IMR-90 (cell line): ENCODE data around the gene MORC2. TPM values are rescaled to one million over a fixed set of nuclear protein-coding genes. Genes with fewer than 3 reads are reported as not detected.

ENCODE experiments used
- ATAC-seq: fragments of 200-7000 bp; cut with Tn5 transposase; 2 replicates; pipeline ENCODE4 v1.9.1; 2020; ENCODE audit warnings: low read depth, mild to moderate bottlenecking, moderate library complexity
- BruUV-seq: library from RNA; stranded (reverse); fragments of 400-500 nt; replicated peaks from 2 replicates; lab custom pipeline; 2021; lab: Mats Ljungman, UMichigan
- CTCF ChIA-PET: fragments of 300-600 bp; formaldehyde crosslinking; extraction: SDS; loops from one replicate; lab custom pipeline; 2021; ENCODE audit warnings: antibody characterized with exemption; lab: Yijun Ruan, JAX
- POLR2A ChIA-PET: fragments of 300-600 bp; sonication (Branson Sonifier 250); formaldehyde crosslinking; loops from one replicate; lab custom pipeline; 2022; ENCODE audit warnings: antibody characterized with exemption; ENCODE audit not compliant: unreplicated experiment; lab: Charles Lee
- DNase-seq: peaks from one replicate; pipeline ENCODE4 v3.0.0; 2013
- H2AFZ ChIP-seq: replicated peaks from 2 replicates; pipeline ENCODE3; 2013; ENCODE audit warnings: low read length, mild to moderate bottlenecking; ENCODE audit not compliant: poor library complexity
- H2AK5ac ChIP-seq: 2 replicates; pipeline ENCODE4 v1.6.1; 2013; ENCODE audit warnings: low read depth, low read length, inconsistent platforms
- H2AK9ac ChIP-seq: replicated peaks from 2 replicates; pipeline ENCODE3; 2013; ENCODE audit warnings: mild to moderate bottlenecking, low read depth, low read length, moderate library complexity; ENCODE audit not compliant: poor library complexity
- H2BK120ac ChIP-seq: 2 replicates; pipeline ENCODE4 v1.6.1; 2013; ENCODE audit warnings: low read depth, low read length, inconsistent platforms
- H2BK15ac ChIP-seq: 3 replicates; pipeline ENCODE4 v1.6.1; 2013; ENCODE audit warnings: low read depth, low read length, inconsistent platforms
- H2BK20ac ChIP-seq: 2 replicates; pipeline ENCODE4 v1.6.1; 2013; ENCODE audit warnings: low read depth, mild to moderate bottlenecking, inconsistent platforms, low read length, moderate library complexity
- H2BK5ac ChIP-seq: 2 replicates; pipeline ENCODE4 v1.6.1; 2013; ENCODE audit warnings: mild to moderate bottlenecking, low read depth, low read length, inconsistent platforms; ENCODE audit not compliant: poor library complexity, severe bottlenecking
- H3K14ac ChIP-seq: replicated peaks from 2 replicates; pipeline ENCODE4 v1.6.1; 2013; ENCODE audit warnings: low read depth, low read length, inconsistent platforms
- H3K18ac ChIP-seq: 2 replicates; pipeline ENCODE4 v1.6.1; 2013; ENCODE audit warnings: low read depth, low read length, control low read depth
- H3K23ac ChIP-seq: 2 replicates; pipeline ENCODE4 v1.6.1; 2013; ENCODE audit warnings: low read depth, low read length, inconsistent platforms
- H3K27ac ChIP-seq: 2 replicates; pipeline ENCODE4 v1.5.1; 2013; ENCODE audit warnings: mild to moderate bottlenecking, control low read depth, low read length; ENCODE audit not compliant: insufficient read depth
- H3K27me3 ChIP-seq: 2 replicates; pipeline ENCODE4 v1.6.1; 2013; ENCODE audit warnings: low read length; ENCODE audit not compliant: control insufficient read depth, insufficient read depth
- H3K36me3 ChIP-seq: 2 replicates; pipeline ENCODE4 v1.6.1; 2013; ENCODE audit warnings: low read length, mixed read lengths; ENCODE audit not compliant: control insufficient read depth, insufficient read depth
- H3K4ac ChIP-seq: 2 replicates; pipeline ENCODE4 v1.6.1; 2013; ENCODE audit warnings: low read depth, low read length, inconsistent platforms
- H3K4me1 ChIP-seq: 2 replicates; pipeline ENCODE4 v1.6.1; 2013; ENCODE audit warnings: low read length, mixed read lengths; ENCODE audit not compliant: control insufficient read depth, insufficient read depth
- H3K4me2 ChIP-seq: 2 replicates; pipeline ENCODE4 v1.6.1; 2013; ENCODE audit warnings: low read depth, mild to moderate bottlenecking, control low read depth, low read length, moderate library complexity
- H3K4me3 ChIP-seq: 2 replicates; pipeline ENCODE4 v1.5.1; 2013; ENCODE audit warnings: low read depth, mild to moderate bottlenecking, control low read depth, low read length, moderate library complexity; ENCODE audit not compliant: insufficient read depth
- H3K56ac ChIP-seq: 2 replicates; pipeline ENCODE4 v1.6.1; 2013; ENCODE audit warnings: low read length, inconsistent platforms; ENCODE audit not compliant: insufficient read depth; ENCODE audit errors: extremely low read depth
- H3K79me1 ChIP-seq, 2 experiments: 2 replicates each; pipeline ENCODE4 v1.6.1; 2013; ENCODE audit warnings: low read length in 2 of 2, inconsistent platforms in 1 of 2, low read depth in 1 of 2
- H3K9ac ChIP-seq: 2 replicates; pipeline ENCODE4 v1.6.1; 2013; ENCODE audit warnings: low read depth, low read length, control low read depth
- H3K9me1 ChIP-seq: 2 replicates; pipeline ENCODE4 v1.6.1; 2013; ENCODE audit warnings: low read length, inconsistent platforms; ENCODE audit not compliant: insufficient read depth
- H3K9me3 ChIP-seq: 2 replicates; pipeline ENCODE4 v1.6.1; 2013; ENCODE audit warnings: low read length; ENCODE audit not compliant: control insufficient read depth, insufficient read depth
- H4K20me1 ChIP-seq: 2 replicates; pipeline ENCODE4 v1.6.1; 2013; ENCODE audit warnings: low read length, inconsistent platforms; ENCODE audit not compliant: insufficient read depth
- H4K5ac ChIP-seq: 2 replicates; pipeline ENCODE4 v1.6.1; 2013; ENCODE audit warnings: mild to moderate bottlenecking, low read depth, low read length, control low read depth
- H4K8ac ChIP-seq, 2 experiments: 2 replicates each; pipeline ENCODE4 v1.6.1; 2013; ENCODE audit warnings: low read depth in 2 of 2, low read length in 2 of 2, control low read depth in 1 of 2, inconsistent platforms in 1 of 2
- H4K91ac ChIP-seq: 2 replicates; pipeline ENCODE4 v1.6.1; 2013; ENCODE audit warnings: low read depth, low read length, inconsistent platforms; ENCODE audit not compliant: insufficient read depth
- BHLHE40 ChIP-seq: fragments of 150-350 bp; IDR thresholded peaks from 2 replicates; pipeline ENCODE4 v1.6.1; 2016; ENCODE audit warnings: mild to moderate bottlenecking, low read depth, low read length
- CEBPB ChIP-seq: IDR thresholded peaks from 2 replicates; pipeline ENCODE4 v1.6.1; 2012; ENCODE audit warnings: low read depth, low read length, improper control_type of control experiment
- CHD1 ChIP-seq: IDR thresholded peaks from 2 replicates; pipeline ENCODE4 v1.6.1; 2012; ENCODE audit warnings: low read depth, low read length, improper control_type of control experiment
- CTCF ChIP-seq: conservative IDR thresholded peaks from 2 replicates; pipeline ENCODE4 v1.5.1; 2012; ENCODE audit warnings: mild to moderate bottlenecking, low read depth, low read length, improper control_type of control experiment
- ELK1 ChIP-seq: fragments of 150-350 bp; IDR thresholded peaks from 2 replicates; pipeline ENCODE4 v1.6.1; 2016; ENCODE audit warnings: low read depth, mild to moderate bottlenecking, low read length, moderate library complexity, borderline replicate concordance
- FOS ChIP-seq: fragments of 150-350 bp; IDR thresholded peaks from 2 replicates; pipeline ENCODE4 v1.6.1; 2016; ENCODE audit warnings: low read depth, low read length
- MAFK ChIP-seq: IDR thresholded peaks from 2 replicates; pipeline ENCODE4 v1.6.1; 2012; ENCODE audit warnings: low read depth, low read length, improper control_type of control experiment
- MAZ ChIP-seq: IDR thresholded peaks from 2 replicates; pipeline ENCODE4 v1.6.1; 2012; ENCODE audit warnings: low read depth, mild to moderate bottlenecking, low read length, improper control_type of control experiment, moderate library complexity, borderline replicate concordance
- MXI1 ChIP-seq: IDR thresholded peaks from 2 replicates; pipeline ENCODE4 v1.6.1; 2012; ENCODE audit warnings: low read depth, mild to moderate bottlenecking, low read length, moderate library complexity, borderline replicate concordance
- NFE2L2 ChIP-seq: fragments of 150-350 bp; IDR thresholded peaks from 2 replicates; pipeline ENCODE4 v1.6.1; 2016; ENCODE audit warnings: low read depth, mild to moderate bottlenecking, low read length
- POLR2A ChIP-seq: IDR thresholded peaks from 2 replicates; pipeline ENCODE4 v1.6.1; 2012; ENCODE audit warnings: mild to moderate bottlenecking, low read depth, low read length
- RAD21 ChIP-seq: IDR thresholded peaks from 2 replicates; pipeline ENCODE4 v1.6.1; 2012; ENCODE audit warnings: low read length, improper control_type of control experiment
- RCOR1 ChIP-seq: IDR thresholded peaks from 2 replicates; pipeline ENCODE4 v1.6.1; 2012; ENCODE audit warnings: mild to moderate bottlenecking, low read length, improper control_type of control experiment; ENCODE audit not compliant: insufficient replicate concordance
- RFX5 ChIP-seq: IDR thresholded peaks from 2 replicates; pipeline ENCODE4 v1.8.0; 2012; ENCODE audit warnings: low read depth, mild to moderate bottlenecking, low read length, moderate library complexity
- SMC3 ChIP-seq: fragments of 150-350 bp; IDR thresholded peaks from 2 replicates; pipeline ENCODE4 v1.6.1; 2016; ENCODE audit warnings: low read depth, mild to moderate bottlenecking, antibody characterized with exemption, low read length, moderate library complexity
- USF2 ChIP-seq: fragments of 150-350 bp; IDR thresholded peaks from 2 replicates; pipeline ENCODE4 v1.6.1; 2017; ENCODE audit warnings: mild to moderate bottlenecking, antibody characterized with exemption, low read length, low read depth
- WGBS, 2 experiments: methylation state at CpG; one replicate each; pipeline versions ENCODE4 v1.1.5 to v1.1.7; 2013; ENCODE audit warnings: missing lambda C conversion rate in 2 of 2; ENCODE audit not compliant: insufficient read length in 1 of 2; ENCODE audit errors: extremely low coverage in 2 of 2; 5-methylcytosine and 5-hydroxymethylcytosine counted together
- dilution Hi-C: fragments of 300-500 bp; cut with HindIII; formaldehyde crosslinking; loops from one replicate; pipeline ENCODE4 v1.14.3; 2018; ENCODE audit warnings: low sequenced_read_pairs; ENCODE audit not compliant: unreplicated experiment
- in situ Hi-C: fragments of 300-500 bp; cut with MboI; formaldehyde crosslinking; loops from 3 replicates; pipeline ENCODE4 v1.14.3; 2019; ENCODE audit warnings: low sequenced_read_pairs, inconsistent platforms, mixed read lengths
- intact Hi-C: fragments of 100-400 bp; cut with micrococcal nuclease; formaldehyde crosslinking; loops from 2 replicates; pipeline ENCODE4 v1.10.0; 2022
- polyA plus RNA-seq, 3 experiments: library from polyadenylated mRNA; depleted of rRNA; stranded (reverse); fragments of >200 nt; gene quantifications; 2 replicates each; pipeline ENCODE4 v1.2.3, GENCODE V29; 2012; ENCODE audit warnings: low replicate concordance in 1 of 3
- total RNA-seq: library from RNA; depleted of rRNA; stranded (reverse); fragments of >200 nt; gene quantifications from 2 replicates; pipeline ENCODE4 v1.2.3, GENCODE V29; 2012

Gene MORC2
- total and polyA plus RNA-seq, 2 of the 4 experiments (the other 2 are of a cell fraction) = 15.8 to 24.7 TPM

- Histone ChIP-seq H3K4me1 (no peaks in the 10 kb centered on the region), H3K27me3 (no peaks in the 10 kb centered on the region; the same call in 1 of the 2 replicates), H2BK20ac (no peak overlapping the region), H3K56ac (no peak overlapping the region), H3K9me3 (no peaks in the 10 kb centered on the region), H4K91ac (no peak overlapping the region), H3K79me1 (no peaks in the 10 kb centered on the region), H3K23ac (no peak overlapping the region), H3K18ac (no peak overlapping the region), H4K8ac (no peak overlapping the region), H3K14ac (no peak overlapping the region), H2AK9ac (no peak overlapping the region), H2BK15ac (no peak overlapping the region), H2AK5ac (no peak overlapping the region), H3K4ac (no peak overlapping the region), H2BK120ac (no peak overlapping the region), H3K9me1 (no peaks in the 10 kb centered on the region), H2BK5ac (no peak overlapping the region), H3K9ac (no peak overlapping the region), H2AFZ (no peak overlapping the region), H3K27ac (no peak overlapping the region), H4K5ac (no peak overlapping the region), H3K36me3 (no peaks in the 10 kb centered on the region), H3K4me3 (no peak overlapping the region), H4K20me1 (no peaks in the 10 kb centered on the region), H3K4me2 (no peak overlapping the region)
- ATAC-seq = no peak
- ChIA-PET POLR2A (no interaction called here), CTCF (interaction anchor here (0.9 kb wide), 1 partner anchor 13 kb away, joined by 6 read pairs; no protein-coding TSS in a partner anchor)
- DNase-seq = no peak
- intact Hi-C loops (no loop called here), in situ Hi-C loops (loop anchor here (10.0 kb wide), 2 partner anchors 122 to 292 kb away; no protein-coding TSS in a partner anchor), dilution Hi-C loops (no loop called here)
- BruUV-seq = no TSS peak
- TF ChIP-seq RFX5 = no peak
- no peak for TF ChIP-seq POLR2A
- TF ChIP-seq RAD21 = no peak
- no peak for TF ChIP-seq MAFK
- no peak for TF ChIP-seq RCOR1
- no peak for TF ChIP-seq SMC3
- no peak for TF ChIP-seq NFE2L2
- no peak for TF ChIP-seq CTCF
- TF ChIP-seq USF2 = no peak
- TF ChIP-seq CHD1 = no peak
- no peak for TF ChIP-seq MXI1
- no peak for TF ChIP-seq CEBPB
- TF ChIP-seq ELK1 = no peak
- no peak for TF ChIP-seq MAZ
- TF ChIP-seq BHLHE40 = no peak
- TF ChIP-seq FOS = no peak
- 40% methylated on average over 1 of the region's 1 CpG; no CpG with 5 or more reads in 1 of the 2 experiments for WGBS, 2 experiments
Observed at GRCh38 chr22:30906946-30907345, 61.6 kb downstream of the MORC2 start.
